SK-MEL-5 (cell line): ENCODE data around the gene SLC35G1. TPM values are rescaled to one million over a fixed set of nuclear protein-coding genes. Genes with fewer than 3 reads are reported as not detected.

Experiments used
- DNase-seq: peaks from one replicate; pipeline ENCODE4 v3.0.0-alpha.2; 2016; ENCODE audit warnings: low read depth, low spot score
- in situ Hi-C: cut with HindIII; loops from 2 replicates; pipeline ENCODE4 v1.10.0; 2016; ENCODE audit warnings: low sequenced_read_pairs, high pct_unique_total_duplicates, low pct_unique_long_range_greater_than_20kb
- total RNA-seq: library from RNA; depleted of rRNA; stranded (reverse); fragments of >200 nt; shearing (Covaris generic); gene quantifications from 2 replicates; pipeline ENCODE4 v1.2.3, GENCODE V29; 2014; rRNA removed

The SLC35G1 gene
- total RNA-seq, 1 experiment from 2014 or later = 9.7 TPM

- in situ Hi-C loops = loop anchor here (25.0 kb wide), 1 partner anchor 420 kb away; no protein-coding TSS in a partner anchor
- DNase-seq = no peak
These were observed 23.2 kb downstream of the SLC35G1 start for GRCh38 chr10:93917064-93917391.

GRCh38 chr10:93917821-93918220 is 24.0 kb downstream of the SLC35G1 start:
- in situ Hi-C loops = loop anchor here (25.0 kb wide), 1 partner anchor 419 kb away; no protein-coding TSS in a partner anchor
- no peak for DNase-seq

- in situ Hi-C loops = loop anchor here (25.0 kb wide), 1 partner anchor 416 kb away; no protein-coding TSS in a partner anchor
- peak; percentile 33 for DNase-seq
These were observed 27.6 kb downstream of the SLC35G1 start for GRCh38 chr10:93921338-93921737.

GRCh38 chr10:93926613-93927012 is 32.8 kb downstream of the SLC35G1 start:
- no peak for DNase-seq
- in situ Hi-C loops = no loop called here

- no peak for DNase-seq
- in situ Hi-C loops = no loop called here
These were observed 44.4 kb downstream of the SLC35G1 start for GRCh38 chr10:93938140-93938539.

- in situ Hi-C loops = no loop called here
- no peak for DNase-seq
These were observed 47.1 kb downstream of the SLC35G1 start for GRCh38 chr10:93940881-93941280.

GRCh38 chr10:93941606-93942005 is 47.8 kb downstream of the SLC35G1 start:
- no peak for DNase-seq
- in situ Hi-C loops = no loop called here

- in situ Hi-C loops = no loop called here
- DNase-seq = no peak
These were observed 52.0 kb downstream of the SLC35G1 start for GRCh38 chr10:93945819-93946218.

- in situ Hi-C loops = no loop called here
- DNase-seq = no peak
These were observed 53.3 kb downstream of the SLC35G1 start for GRCh38 chr10:93947055-93947454.

GRCh38 chr10:93947524-93947923 is 53.7 kb downstream of the SLC35G1 start:
- in situ Hi-C loops = no loop called here
- DNase-seq = no peak

- no peak for DNase-seq
- in situ Hi-C loops = no loop called here
These were observed 58.1 kb downstream of the SLC35G1 start for GRCh38 chr10:93951905-93952304.

Other genes starting within 250 kb of the SLC35G1 start
- gene FRA10AC1, start 191.4 kb upstream of the SLC35G1 start, total RNA-seq = 5.4 and 5.5 TPM in 2 replicates
- not detected in 2 replicates for gene LGI1, start 136.0 kb upstream of the SLC35G1 start, total RNA-seq
- gene PLCE1, start 100.0 kb downstream of the SLC35G1 start, total RNA-seq = 0.50 and 1.1 TPM in 2 replicates